ENCODE data around the gene ZDHHC18.
"Not testable (repeated sequence)": the region's sequence is repeated elsewhere in the genome, so short reads cannot be mapped to it uniquely, and the experiment has no call there.

Gene ZDHHC18

DNA sequence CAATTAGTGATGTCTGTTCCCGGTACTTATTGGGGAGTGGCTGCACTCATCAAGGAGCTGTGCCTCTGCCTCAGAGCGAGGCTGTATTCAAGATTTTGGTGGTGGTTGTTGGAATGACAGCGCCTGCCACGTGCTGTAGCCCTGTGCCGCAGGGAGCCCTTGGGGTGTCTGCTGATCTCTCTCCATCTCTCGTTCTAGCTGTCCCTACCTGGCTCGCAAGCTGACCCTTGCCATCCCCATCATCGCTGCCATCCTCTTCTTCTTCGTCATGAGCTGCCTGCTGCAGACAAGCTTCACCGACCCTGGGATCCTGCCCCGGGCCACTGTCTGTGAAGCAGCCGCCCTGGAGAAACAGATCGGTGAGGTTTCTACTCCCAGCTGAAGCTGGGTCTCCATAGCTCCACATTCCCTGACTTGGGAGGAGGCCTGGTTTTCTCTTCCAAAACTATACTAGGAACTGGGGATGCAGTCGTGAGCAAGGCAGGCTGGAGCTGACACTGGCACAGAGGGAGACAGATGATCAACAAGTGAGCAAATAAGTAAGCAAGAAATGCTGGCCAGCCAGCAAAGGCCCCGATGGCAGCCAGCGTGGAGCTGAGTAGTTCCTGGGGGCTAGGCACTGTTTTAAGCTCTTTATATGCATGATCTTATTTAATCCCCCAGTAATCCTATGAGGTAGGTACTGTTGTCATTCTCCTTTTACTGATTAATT is 5.9 kb downstream of the ZDHHC18 start:
- DNase-seq (ENCODE audit: low spot score): no peak

DNA sequence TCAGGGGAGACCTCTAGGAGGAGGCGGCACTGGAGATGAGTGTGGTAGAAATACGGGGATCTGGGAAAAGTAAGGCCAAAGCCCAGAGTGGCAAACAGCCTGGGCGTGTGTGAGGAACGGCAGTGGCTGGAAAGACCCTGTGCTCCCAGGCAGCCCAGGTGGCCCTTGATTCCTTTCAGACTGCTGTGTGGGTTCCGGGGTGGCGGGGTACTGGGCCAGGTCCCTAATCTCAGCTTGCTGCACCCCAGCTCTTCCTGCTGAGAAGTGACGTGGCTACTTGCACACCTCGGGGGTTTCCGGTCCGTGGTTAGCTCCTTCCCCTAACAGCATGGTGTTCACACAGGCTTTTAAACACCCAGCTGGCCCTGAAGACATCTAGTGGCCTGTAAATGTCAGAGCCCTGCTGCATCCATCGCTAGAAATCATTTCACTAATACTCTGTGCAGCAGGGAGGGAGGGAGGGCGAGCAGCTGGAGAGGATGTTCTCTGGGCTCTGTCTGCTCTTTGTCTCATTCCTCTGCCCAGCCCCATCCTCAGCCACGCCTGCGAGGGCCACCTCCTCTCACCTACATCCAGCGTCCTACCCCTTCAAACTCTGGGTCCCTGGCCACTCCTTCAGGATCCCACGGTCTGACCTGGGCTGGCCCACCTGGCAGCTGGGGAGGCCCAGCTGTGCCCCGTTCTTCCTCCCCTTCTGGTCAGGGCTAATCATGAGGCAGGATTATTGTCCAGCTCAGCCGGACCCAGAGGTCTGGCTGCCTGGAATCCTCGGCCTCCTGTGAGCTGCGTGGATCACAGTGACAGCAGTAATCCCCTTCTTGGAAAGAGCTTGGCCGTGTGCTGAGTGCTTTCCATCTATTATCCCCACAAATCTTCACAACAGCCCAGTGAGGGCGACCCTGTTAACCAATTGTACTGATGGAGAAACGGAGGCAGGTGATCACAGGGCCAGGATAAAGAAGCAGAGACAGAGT is 7.2 kb downstream of the ZDHHC18 start:
- no peak for DNase-seq (ENCODE audit: low spot score)

DNA sequence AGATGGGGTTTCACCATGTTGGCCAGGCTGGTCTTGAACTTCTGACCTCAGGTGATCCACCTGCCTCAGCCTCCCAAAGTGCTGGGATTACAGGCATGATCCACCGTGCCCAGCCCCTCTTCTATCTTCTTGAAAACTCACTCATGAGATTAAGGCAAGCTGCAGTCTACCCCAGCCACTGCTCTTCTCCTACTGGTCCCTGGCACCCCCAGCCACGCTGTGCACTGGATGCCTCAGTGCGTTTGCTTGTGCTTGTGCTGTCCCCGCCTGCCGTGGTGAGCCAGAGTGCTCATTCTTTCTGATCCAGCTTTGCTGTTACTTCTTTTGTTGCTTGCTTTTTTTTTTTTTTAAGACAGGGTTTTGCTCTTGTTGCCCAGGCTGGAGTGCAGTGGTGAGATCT is 11.2 kb downstream of the ZDHHC18 start:
- DNase-seq (ENCODE audit: low spot score): not testable (repeated sequence)

DNA sequence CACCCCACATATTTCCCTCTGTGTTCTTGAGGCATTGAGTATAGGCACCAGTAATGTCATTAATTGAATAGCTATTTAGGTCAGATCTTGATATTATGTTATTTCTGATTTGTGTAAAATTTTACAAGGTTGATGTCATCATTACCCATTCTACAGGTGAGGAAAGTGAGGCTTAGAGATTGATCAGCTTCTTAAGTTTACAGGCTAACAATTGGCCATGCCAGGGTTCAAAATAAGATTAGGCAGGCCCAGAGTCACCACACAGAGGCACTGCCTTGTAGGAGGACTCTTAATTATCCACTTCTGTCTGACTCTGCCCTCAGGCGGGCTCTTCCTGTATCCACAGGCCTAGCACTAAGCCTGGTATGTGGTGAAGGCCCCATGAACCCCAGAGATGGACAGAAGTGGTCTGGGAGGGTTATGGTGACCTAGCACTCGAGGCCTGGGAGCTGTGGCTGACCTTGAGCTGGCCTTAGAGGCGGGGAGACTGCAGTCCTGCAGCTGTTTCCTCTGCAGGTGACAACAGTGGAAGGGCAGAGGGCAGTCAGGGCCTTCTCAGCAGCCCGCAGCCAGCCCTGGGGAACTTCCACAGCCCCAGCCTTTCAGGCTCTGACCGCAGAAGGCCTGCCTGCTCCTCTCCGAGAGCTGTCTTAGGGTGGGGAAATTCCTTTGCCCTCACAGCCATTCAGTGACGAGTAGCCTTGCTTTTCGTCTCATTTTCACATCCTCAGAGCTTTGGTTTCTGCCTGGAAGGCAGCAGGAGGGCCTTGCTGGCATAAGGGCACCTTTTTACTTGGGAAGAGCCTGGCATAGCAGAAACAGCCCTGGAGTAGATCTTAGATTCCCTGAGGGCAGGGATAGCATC is 12.2 kb downstream of the ZDHHC18 start:
- DNase-seq (ENCODE audit: low spot score): no peak

DNA sequence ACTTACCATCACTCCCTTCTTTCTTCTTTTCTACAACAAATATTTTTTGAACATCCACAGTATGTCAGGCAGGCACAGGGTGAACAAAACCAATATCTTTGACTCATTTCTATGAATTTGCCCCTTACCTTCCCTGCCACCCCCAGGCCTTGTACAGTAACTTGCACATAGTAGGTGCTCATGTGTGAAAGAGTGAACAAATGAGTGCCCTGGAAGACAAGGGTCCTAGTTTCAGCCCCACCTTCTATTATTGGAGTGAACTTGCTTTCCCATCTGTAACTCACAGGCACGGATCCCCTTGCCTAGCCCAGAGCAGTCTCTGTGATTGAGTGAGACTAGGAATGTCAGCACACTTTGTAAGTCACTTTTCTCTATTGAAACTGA is 12.8 kb downstream of the ZDHHC18 start:
- DNase-seq (ENCODE audit: low spot score): no peak

DNA sequence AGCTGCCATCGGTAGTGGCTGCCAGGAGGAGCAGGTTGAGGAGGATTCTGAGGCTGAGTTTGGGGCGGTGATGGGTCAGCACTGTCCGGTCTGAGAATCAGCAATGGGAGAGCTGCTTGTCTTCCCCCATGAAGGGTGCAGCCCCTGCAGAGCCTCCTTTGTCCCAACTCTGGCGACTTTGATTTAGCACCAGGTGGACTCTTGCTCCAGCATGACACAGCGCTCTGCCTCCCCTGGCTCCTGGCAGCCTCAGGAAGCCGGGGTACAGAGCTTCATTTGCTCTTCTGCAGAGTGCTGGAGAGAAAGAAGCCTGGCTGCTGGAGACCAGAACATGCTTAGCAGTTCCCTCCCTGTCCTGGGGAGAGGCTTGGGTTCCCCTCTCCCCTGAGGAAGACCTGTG is 13.3 kb downstream of the ZDHHC18 start:
- DNase-seq (ENCODE audit: low spot score): no peak

DNA sequence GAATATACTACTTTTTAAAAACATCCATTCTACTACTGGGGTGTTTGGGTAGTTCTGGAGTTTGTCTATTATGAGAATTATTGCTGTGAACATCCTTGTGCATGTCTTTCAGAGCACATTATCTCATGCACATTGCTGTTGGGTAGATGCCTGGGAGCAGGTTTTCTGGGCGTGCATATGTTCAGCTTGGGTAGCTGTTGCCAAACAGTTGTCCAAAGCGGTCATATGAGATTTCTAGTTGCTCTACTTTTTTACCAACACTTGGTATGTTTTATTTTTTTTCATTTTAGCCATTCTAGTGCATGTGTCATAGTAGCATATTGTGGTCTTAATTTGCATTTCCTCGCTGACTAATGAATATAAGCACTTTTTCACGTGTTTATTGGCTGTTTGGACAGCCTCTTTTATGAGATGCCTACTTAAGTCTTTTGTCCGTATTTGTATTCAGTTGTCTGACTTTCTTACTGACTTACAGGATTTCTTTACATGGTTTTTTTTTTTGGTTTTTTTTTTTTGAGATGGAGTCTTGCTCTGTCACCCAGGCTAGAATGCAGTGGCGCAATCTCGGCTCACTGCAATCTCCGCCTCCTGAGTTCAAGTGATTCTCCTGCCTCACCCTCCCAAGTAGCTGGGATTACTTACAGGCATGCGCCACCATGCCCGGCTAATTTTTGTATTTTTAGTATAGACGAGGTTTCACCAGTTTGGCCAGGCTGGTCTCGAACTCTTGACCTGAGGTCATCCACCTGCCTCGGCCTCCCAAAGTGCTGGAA is 18.1 kb downstream of the ZDHHC18 start:
- DNase-seq (ENCODE audit: low spot score): no peak

DNA sequence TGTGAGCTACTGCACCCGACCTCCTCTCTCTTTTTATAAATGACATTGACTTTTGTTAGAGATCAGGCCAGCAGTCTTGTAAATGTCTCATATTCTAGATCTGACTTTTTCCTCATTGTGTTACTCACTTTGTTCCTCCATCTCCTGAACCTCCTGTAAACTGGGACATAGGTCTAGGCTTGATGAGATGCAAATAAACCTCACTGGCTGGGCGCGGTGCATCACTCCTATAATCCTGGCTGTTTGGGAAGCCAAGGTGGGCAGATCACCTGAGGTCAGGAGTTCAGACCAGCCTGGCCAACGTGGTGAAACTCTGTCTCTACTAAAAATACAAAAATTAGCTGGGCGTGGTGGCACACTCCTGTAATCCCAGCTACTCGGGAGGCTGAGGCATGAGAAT is 21.3 kb downstream of the ZDHHC18 start:
- not testable (repeated sequence) for DNase-seq (ENCODE audit: low spot score)

DNA sequence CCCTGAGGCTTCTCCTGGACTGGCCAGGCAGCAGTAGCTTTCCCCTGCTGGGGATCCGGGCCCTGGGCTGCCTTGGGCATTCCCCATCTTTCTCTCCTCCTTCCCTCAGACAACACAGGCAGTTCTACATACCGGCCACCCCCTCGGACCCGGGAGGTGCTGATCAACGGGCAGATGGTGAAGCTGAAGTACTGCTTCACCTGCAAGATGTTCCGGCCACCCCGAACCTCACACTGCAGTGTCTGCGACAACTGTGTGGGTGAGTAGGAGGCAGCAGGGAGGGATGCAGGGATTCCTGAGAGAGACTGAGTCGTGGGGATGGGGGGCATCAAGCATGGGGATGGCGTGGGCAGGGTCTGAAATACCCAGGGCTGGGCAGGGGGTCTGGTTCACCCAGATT is 22.0 kb downstream of the ZDHHC18 start:
- DNase-seq (ENCODE audit: low spot score): no peak

DNA sequence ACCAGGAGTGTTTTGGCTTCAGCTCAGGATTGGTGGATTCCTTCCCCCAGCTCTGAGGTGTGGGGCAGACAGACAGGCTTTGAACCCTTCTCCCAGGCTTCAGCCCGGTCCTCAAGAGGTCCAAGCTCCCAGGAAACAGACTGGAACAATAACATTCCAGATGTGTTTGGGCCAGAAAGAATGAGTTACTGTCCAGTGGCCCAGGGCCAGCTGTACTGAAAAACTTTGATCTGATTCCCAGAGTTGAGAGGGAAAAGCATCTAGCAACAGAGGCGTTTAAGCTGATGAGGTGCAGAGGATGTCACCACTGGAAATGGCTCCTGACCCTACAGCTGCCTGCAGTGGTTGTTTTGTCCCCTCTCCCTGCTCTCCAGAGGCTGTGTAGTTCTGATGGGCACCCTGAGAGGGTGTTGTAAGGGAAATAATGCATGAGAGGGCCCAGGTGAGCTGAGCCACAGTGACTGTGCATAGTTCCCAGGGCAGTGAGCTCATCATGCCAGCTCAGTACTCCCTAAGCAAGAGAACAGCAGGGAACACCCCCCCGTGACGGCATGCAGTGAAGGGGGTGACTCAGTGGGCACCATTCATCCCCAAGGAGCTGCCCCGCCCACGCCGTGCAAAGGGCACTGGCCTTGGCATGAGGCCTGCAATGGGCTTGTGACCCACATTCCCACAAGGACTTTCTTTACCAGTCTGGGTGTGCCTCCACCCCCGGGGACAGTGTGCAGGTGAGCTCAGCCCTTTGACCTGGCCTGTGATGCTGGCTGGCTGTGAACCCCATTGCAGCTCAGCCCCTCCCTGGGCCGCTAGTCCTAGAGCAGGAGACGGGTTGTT is 22.7 kb downstream of the ZDHHC18 start:
- DNase-seq (ENCODE audit: low spot score): peak; percentile 94

DNA sequence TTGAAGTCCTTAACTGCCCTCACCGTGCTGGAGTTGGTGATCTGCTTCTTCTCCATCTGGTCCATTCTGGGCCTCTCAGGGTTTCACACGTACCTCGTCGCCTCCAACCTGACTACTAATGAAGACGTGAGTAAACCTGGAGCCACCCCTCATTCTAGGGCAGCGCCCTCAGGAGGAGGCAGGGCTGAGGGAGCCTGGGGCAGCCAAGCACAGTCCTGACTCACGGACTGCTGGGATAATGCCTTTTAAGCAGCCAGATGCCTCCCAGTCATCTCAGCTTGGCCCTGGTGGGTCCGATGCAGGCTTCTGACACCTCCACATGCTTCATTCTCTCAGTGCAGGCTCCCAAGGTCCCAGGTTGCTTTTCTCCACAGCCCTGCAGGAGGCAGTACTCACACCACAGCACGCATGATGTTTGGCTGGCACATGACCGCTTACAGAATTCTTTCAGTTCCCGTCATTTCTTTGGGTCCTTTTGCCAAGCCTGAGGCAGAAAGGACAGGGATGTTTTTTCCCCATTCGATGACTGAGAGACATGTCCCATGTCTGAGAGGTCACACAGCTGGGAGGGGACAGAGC is 24.7 kb downstream of the ZDHHC18 start:
- no peak for DNase-seq (ENCODE audit: low spot score)

DNA sequence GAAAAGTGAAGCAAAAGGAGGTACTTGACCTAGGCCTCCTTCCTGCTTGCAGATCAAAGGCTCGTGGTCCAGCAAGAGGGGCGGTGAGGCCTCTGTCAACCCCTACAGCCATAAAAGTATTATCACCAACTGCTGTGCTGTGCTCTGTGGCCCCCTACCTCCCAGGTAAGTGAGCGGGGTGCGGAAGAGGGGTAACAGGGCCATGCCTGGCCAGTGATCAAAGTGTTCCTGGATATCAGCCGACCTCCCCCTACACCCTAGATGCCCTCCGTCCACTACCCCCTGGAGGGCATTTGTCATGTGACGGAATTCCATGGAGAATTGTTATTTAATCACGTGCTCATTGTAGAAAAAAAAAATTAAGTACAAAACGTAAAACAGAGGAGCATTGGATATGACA is 26.2 kb downstream of the ZDHHC18 start:
- DNase-seq (ENCODE audit: low spot score): no peak

DNA sequence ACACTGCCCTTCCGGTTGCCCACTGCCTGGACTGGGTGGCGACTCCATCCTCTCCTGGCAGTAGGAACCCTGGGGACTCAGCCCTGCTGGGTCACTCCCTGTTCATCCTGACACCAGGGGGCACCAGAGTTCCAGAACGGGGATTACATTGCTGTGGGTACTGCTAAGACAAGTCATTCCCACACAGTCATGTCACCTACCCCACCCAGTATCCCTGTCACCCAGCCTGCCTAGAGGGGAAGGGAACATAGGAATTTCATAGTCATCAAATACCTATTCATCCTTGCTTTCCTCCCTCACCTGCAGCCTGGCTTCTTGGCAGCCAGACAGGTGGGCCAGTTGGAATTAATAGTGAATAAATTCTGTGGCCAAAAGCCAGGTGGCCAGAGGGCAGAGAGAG is 26.7 kb downstream of the ZDHHC18 start:
- peak; percentile 92 for DNase-seq (ENCODE audit: low spot score)

DNA sequence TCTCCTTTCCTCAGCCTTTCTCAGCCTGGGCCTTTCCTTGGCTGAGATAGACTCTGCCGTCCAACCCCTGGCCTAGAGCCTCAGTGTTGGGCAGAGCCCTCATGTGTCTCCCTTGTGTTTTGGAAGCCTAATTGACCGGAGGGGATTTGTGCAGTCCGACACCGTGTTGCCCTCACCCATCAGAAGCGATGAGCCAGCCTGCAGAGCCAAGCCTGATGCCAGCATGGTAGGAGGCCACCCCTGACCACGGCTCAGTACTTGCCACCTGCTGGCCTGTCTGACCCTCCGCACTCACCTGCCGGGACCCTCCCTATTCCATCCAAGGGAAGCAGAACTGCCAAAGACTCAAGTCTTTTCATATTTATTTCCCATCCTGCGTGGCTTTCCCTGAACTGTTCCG is 27.1 kb downstream of the ZDHHC18 start:
- no peak for DNase-seq (ENCODE audit: low spot score)

DNA sequence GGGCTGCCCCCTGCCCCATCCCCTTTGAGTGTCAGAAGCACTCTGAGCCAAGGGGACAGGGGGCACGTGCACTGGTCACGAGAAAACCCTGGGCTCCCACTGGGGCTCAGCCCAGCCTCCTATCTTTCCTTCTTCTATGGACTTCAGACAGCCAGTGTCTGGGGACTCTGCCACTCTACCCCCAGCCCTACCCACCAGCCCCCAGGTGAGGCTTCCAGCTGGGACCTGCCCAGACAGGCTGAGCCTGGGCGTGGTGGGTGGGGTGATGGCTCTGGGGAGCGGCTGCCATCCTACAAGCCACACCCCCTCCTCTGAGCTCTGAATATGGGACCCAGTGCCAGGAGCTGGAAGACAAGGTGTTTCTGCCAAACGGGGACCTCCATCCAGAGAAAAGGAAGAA is 28.4 kb downstream of the ZDHHC18 start:
- DNase-seq (ENCODE audit: low spot score): peak; percentile 38

DNA sequence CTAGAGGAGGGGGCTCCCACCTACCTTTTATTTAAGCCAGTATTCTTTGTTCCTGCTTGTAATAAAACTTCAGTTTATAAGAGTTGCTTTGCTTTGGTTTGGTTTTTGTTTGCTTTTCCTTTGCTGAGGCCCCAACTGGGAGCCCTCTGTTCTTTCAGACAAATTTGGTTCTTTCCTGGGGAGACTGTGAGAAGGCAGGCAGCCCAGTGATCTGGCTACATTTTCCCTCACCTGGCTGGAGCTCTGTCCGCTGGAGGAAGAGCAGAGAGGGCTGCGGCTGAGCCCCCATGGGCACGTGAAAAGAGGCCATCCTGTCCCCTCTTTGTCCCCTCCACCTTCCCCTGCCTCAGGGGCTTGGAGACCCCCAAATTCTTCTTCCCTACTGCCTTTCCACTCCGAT is 29.1 kb downstream of the ZDHHC18 start:
- no peak for DNase-seq (ENCODE audit: low spot score)

DNA sequence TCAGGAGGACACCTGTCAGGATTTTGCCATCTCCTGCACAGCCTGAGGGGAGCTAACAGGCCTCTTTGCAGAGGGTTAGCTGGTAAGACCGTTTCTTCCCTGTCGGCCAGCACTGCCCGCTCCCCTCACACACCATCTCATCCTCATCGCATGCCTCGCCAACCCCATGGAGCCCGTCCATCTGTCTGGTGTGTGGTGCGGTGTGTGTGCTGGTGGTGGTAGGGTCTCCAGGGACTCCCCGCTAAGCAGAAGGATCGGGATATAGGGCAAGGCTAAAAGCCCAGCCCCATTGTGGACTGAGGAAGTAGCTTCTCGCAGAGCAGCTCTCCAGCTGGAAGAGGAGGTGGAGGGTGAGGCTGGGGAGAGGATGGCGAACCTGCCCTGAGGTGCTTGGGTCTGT is 29.7 kb downstream of the ZDHHC18 start:
- DNase-seq (ENCODE audit: low spot score): no peak

DNA sequence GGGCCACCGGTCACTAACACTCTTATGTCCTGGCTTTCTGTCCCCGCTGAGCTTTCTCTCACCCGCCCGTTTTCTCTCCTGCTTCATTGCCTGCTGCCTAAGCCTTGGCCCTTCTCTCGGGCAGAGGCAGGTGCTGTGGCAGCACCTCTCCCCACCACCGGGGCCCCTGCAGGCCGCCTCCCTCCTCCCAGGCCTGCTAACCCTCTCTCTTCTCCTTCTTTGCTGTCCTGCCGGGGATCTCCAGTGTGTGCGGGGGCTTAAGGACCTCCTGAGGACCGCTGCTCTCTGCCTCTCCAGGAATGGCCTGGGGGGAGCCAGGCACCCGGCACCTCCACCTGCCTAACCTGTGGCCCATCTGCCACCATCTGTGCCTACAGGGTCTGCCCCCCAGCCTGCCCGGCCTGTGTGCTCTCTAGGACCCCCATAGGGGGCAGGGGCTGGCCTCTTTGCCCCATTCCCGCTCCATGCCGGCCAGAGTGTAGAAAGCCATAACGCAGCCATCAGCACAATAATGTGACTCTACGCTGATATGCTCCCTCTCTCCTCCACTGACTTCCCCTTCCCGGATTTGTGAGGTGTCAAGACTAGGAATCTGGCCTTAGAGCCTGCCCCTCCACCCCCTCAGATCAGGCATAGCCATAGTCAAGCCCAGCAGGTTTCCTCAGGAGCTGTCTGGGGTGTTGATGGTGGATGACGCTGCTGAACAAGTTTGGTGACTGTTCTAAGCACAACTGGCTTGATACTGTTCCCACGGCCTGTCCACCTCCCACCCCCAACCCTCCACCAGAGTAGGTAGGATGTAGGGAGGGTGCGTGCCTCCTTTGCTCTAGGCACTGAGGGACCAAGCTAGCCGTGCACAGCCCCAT is 30.3 kb downstream of the ZDHHC18 start:
- DNase-seq (ENCODE audit: low spot score): no peak

DNA sequence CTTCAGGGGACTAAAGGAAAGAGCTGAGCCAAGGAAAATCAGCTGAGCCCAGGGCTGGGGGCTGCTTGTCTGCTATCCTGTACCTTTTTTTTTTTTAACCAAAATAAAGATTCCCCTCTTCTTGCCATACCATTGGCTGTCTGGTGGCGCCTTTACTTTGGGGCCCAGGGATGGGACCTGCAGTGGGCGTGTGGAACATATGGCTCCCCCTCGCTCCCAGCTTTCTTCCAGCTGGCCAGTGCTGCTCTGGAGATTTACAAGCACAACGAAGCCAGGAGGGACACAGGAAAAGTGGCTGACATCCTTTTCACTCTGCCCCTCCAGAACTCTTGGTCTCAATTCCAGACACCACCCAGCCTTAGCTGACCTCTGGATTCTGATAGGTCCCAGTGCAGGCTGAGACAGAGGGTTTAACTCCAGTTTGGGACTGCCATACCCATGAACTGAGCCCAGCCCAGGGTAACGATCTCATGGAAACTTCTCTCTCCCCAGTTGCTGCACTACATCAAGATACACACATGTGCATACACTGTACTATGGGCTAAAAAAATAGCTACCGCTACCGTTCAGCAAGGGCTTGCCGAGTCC is 31.1 kb downstream of the ZDHHC18 start:
- no peak for DNase-seq (ENCODE audit: low spot score)
